Measurements from ENCODE around the gene SPEG. TPM values are rescaled to one million over a fixed set of nuclear protein-coding genes. Genes with fewer than 3 reads are reported as not detected.

SPEG gene
- total RNA-seq, 1 donor from 2014 or later: 78.0 TPM

- peak; percentile 7 for DNase-seq (ENCODE audit: low read depth)
These were observed 91.9 kb downstream of the SPEG start for GRCh38 chr2:219526320-219527075.

- DNase-seq (ENCODE audit: low read depth): peak; percentile 62
These were observed 92.4 kb downstream of the SPEG start for GRCh38 chr2:219527076-219527394.

GRCh38 chr2:219527472-219527871 lies 92.8 kb downstream of the SPEG start:
- DNase-seq (ENCODE audit: low read depth): no peak

- DNase-seq (ENCODE audit: low read depth): peak; percentile 84
These were observed 95.7 kb downstream of the SPEG start for GRCh38 chr2:219530048-219530963.

- no peak for DNase-seq (ENCODE audit: low read depth)
These were observed 97.2 kb downstream of the SPEG start for GRCh38 chr2:219531639-219532377.

GRCh38 chr2:219532378-219532649 lies 97.7 kb downstream of the SPEG start:
- no peak for DNase-seq (ENCODE audit: low read depth)

GRCh38 chr2:219533930-219534661 lies 99.5 kb downstream of the SPEG start:
- DNase-seq (ENCODE audit: low read depth): no peak

GRCh38 chr2:219536425-219536824 lies 101.8 kb downstream of the SPEG start:
- DNase-seq (ENCODE audit: low read depth): no peak

- no peak for DNase-seq (ENCODE audit: low read depth)
These were observed 102.3 kb downstream of the SPEG start for GRCh38 chr2:219536967-219537366.

- no peak for DNase-seq (ENCODE audit: low read depth)
These were observed 103.2 kb downstream of the SPEG start for GRCh38 chr2:219537657-219538488.

- DNase-seq (ENCODE audit: low read depth): no peak
These were observed 103.9 kb downstream of the SPEG start for GRCh38 chr2:219538504-219538951.

GRCh38 chr2:219538956-219539788 lies 104.5 kb downstream of the SPEG start:
- DNase-seq (ENCODE audit: low read depth): no peak

- DNase-seq (ENCODE audit: low read depth): no peak
These were observed 105.5 kb downstream of the SPEG start for GRCh38 chr2:219539926-219540678.

GRCh38 chr2:219540784-219541504 lies 106.3 kb downstream of the SPEG start:
- no peak for DNase-seq (ENCODE audit: low read depth)

GRCh38 chr2:219541611-219542180 lies 107.1 kb downstream of the SPEG start:
- DNase-seq (ENCODE audit: low read depth): peak; percentile 66

GRCh38 chr2:219542931-219543595 lies 108.4 kb downstream of the SPEG start:
- peak; percentile 43 for DNase-seq (ENCODE audit: low read depth)

All from myocyte (in vitro differentiated cells).